Bronchial epithelial cell (primary cell): ENCODE measurements around the gene LPXN. TPM values are rescaled to one million over a fixed set of nuclear protein-coding genes. Genes with fewer than 3 reads are reported as not detected.
A peak's percentile ranks its signal among the peaks of the same experiment; 100 is the strongest.

ENCODE experiments used
- DNase-seq: peaks from one replicate; pipeline ENCODE4 v3.0.0-alpha.2; 2010; ENCODE audit warnings: low read depth
- FAIRE-seq: peaks from 2 replicates; lab custom pipeline; 2011; peaks lifted over from hg19 to GRCh38; lab: Jason Lieb, UNC
- H3K27me3 ChIP-seq: 2 replicates; pipeline ENCODE4 v1.5.1; 2011; ENCODE audit warnings: low read length; ENCODE audit not compliant: control insufficient read depth, insufficient read depth
- H3K36me3 ChIP-seq: 2 replicates; pipeline ENCODE4 v1.5.1; 2011; ENCODE audit warnings: low read length; ENCODE audit not compliant: control insufficient read depth, insufficient read depth
- H3K4me3 ChIP-seq: 2 replicates; pipeline ENCODE4 v1.5.1; 2011; ENCODE audit warnings: mild to moderate bottlenecking, low read depth, low read length, control low read depth
- total RNA-seq: library from RNA; depleted of rRNA; stranded (reverse); fragments of >200 nt; gene quantifications from 2 replicates; pipeline ENCODE4 v1.2.1, GENCODE V29; 2014
- TF ChIP-seq, protein P1 (sequence below): IDR thresholded peaks from 2 replicates; pipeline ENCODE4 v1.5.1; 2011; ENCODE audit warnings: mild to moderate bottlenecking, moderate library complexity, low read length, control low read depth, inconsistent platforms; ENCODE audit not compliant: insufficient read depth, severe bottlenecking

Gene LPXN
- total RNA-seq = 1.6 and 1.7 TPM in 2 replicates

DNA sequence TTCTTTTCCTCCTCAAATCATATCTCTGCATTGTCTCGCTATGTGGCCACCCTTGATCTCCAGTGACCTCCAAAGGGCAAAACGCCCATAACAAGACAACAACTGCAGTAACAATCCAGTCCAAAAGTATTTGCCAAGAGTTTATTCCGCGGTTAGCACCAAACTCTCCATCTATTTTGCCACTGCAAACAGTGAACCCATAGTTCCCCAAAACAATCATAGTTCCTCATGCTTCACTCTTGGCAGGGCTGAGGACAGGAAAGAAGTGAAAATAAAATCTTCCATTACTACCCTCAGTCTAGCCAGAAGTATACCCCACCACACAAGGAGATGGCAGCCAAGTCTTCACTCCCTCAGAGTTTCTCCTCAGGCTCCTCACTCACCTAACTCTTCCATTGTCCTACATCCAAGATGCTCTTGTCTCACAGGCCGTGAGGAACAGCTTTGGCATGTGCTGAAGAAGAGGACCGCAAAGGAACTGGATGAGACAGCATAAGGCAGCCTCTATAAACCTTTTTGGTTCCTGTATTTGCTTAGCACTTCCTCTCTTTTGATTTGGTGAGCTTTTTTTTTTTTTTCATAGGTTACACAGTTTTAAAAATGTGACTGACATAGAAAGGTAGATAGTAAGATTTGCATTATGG lies at the start of gene LPXN:
TSS of gene LPXN (minus strand) at position 480 of the 644 bp plus-strand sequence. CDS start at position 396, 84 bp downstream.
- DNase-seq (peak; percentile 76), FAIRE-seq (no peak)
- TF ChIP-seq, protein P1, sequence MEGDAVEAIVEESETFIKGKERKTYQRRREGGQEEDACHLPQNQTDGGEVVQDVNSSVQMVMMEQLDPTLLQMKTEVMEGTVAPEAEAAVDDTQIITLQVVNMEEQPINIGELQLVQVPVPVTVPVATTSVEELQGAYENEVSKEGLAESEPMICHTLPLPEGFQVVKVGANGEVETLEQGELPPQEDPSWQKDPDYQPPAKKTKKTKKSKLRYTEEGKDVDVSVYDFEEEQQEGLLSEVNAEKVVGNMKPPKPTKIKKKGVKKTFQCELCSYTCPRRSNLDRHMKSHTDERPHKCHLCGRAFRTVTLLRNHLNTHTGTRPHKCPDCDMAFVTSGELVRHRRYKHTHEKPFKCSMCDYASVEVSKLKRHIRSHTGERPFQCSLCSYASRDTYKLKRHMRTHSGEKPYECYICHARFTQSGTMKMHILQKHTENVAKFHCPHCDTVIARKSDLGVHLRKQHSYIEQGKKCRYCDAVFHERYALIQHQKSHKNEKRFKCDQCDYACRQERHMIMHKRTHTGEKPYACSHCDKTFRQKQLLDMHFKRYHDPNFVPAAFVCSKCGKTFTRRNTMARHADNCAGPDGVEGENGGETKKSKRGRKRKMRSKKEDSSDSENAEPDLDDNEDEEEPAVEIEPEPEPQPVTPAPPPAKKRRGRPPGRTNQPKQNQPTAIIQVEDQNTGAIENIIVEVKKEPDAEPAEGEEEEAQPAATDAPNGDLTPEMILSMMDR = no peak
- H3K4me3 ChIP-seq = no peak within 1 kb of the TSS
- H3K27me3 ChIP-seq = no peaks in the 10 kb centered on the region
- H3K36me3 ChIP-seq = no peaks in the 10 kb centered on the region

DNA sequence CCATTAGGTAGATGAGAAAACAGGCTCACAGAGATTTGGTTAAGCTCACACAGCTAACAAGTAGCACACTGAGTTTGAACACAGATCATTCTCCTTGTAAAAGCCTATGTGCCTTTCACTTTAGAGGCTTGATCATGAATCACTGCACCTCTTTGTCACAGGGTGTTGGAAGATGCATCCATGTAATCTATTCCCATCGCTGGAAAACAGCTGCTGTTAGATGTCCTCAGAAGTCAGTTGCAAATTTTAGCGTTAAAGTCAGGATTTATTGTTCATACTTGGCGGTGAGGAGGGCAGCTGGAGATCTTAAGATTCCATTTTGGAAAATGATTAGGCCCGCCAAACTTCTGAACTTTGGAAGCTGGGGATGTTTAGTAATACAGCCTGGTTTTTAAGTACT lies 49.4 kb upstream of the LPXN start:
- Histone ChIP-seq H3K4me3 (no peak overlapping the region), H3K27me3 (no peaks in the 10 kb centered on the region), H3K36me3 (peaks cover 10% of the 10 kb centered on the region)
- DNase-seq (no peak), FAIRE-seq (no peak)
- TF ChIP-seq, protein P1 = no peak

GRCh38 chr11:58622344-58622743 lies 46.7 kb upstream of the LPXN start, which contains the start of gene CNTF:
Gene CNTF, plus strand, starts transcription at chr11:58622665. Its CDS starts 88 bp downstream, at chr11:58622753.
- no peak for DNase-seq
- FAIRE-seq = no peak
- no peaks in the 10 kb centered on the region for H3K27me3 ChIP-seq
- H3K36me3 ChIP-seq = peaks cover 17% of the 10 kb centered on the region
- TF ChIP-seq, protein P1 = no peak
- H3K4me3 ChIP-seq = no peak within 1 kb of the TSS

- peaks cover 20% of the 10 kb centered on the region for H3K36me3 ChIP-seq
- DNase-seq (peak; percentile 66), FAIRE-seq (no peak)
- H3K4me3 ChIP-seq = no peak overlapping the region
- no peaks in the 10 kb centered on the region for H3K27me3 ChIP-seq
- TF ChIP-seq, protein P1 = no peak
Observed at GRCh38 chr11:58621586-58622262, 46.1 kb upstream of the LPXN start.

- H3K36me3 ChIP-seq = peaks cover 16% of the 10 kb centered on the region
Observed at GRCh38 chr11:58617976-58618557, 42.4 kb upstream of the LPXN start.

More at GRCh38 chr11:58617976-58618557, 42.4 kb upstream of the LPXN start:
- DNase-seq (no peak), FAIRE-seq (no peak)
- Histone ChIP-seq H3K4me3 (no peak overlapping the region), H3K27me3 (no peaks in the 10 kb centered on the region)
- TF ChIP-seq, protein P1 = no peak
